Measurements from ENCODE around the gene NUDT3.
"Not testable (repeated sequence)": the region's sequence is repeated elsewhere in the genome, so short reads cannot be mapped to it uniquely, and the experiment has no call there.

NUDT3 gene

DNA sequence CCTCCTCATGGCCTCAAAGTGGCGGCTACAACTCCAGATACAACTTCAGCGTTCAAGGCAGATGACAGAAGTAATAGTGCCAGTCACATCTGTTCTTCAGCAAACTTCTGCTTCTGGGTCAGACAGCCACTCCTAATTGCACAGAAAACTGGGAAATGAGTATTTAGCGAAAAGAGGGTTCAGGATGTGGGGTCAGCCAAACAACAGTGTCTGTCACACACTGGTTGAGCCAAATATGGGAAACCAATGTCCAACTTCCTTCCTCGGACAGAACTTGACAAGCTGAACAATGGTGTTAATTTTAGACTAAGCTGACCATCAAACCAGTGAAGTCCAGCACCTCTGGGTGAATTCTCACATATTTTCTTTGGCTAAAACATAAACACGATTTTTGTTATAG is 22.1 kb downstream of the NUDT3 start:
- DNase-seq (ENCODE audit: low spot score) = no peak

DNA sequence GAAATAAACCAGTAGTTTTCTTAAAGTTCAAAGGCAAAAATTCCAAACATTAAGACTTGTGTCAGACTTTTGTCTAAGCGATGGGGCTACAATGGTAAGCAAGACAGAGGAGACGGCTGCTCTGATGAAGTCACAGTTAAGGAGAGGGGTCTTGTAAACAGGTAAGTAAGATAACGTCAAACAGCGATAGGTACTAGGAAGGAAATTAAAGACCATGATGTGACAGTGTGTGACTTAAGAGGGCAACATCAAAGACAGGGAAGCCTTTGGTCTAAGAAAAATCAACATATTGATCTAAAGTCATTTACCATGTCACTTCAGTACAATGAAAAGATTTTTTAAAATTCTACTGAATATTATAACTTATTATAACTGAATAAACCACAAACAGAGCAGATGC is 23.1 kb downstream of the NUDT3 start:
- no peak for DNase-seq (ENCODE audit: low spot score)

DNA sequence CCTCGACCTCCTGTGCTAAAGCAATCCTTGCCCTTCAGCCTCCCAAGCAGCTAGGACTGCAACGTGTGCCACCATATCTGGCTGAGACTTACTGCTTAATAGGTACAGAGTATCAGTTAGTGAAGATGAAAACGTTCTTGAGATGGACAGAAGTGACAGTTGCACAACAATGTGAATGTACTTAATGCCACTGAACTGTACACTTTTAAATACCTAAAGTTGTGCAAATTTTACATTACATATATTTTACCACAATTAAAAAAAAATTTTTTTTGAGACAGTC is 25.9 kb downstream of the NUDT3 start:
- DNase-seq (ENCODE audit: low spot score) = no peak

DNA sequence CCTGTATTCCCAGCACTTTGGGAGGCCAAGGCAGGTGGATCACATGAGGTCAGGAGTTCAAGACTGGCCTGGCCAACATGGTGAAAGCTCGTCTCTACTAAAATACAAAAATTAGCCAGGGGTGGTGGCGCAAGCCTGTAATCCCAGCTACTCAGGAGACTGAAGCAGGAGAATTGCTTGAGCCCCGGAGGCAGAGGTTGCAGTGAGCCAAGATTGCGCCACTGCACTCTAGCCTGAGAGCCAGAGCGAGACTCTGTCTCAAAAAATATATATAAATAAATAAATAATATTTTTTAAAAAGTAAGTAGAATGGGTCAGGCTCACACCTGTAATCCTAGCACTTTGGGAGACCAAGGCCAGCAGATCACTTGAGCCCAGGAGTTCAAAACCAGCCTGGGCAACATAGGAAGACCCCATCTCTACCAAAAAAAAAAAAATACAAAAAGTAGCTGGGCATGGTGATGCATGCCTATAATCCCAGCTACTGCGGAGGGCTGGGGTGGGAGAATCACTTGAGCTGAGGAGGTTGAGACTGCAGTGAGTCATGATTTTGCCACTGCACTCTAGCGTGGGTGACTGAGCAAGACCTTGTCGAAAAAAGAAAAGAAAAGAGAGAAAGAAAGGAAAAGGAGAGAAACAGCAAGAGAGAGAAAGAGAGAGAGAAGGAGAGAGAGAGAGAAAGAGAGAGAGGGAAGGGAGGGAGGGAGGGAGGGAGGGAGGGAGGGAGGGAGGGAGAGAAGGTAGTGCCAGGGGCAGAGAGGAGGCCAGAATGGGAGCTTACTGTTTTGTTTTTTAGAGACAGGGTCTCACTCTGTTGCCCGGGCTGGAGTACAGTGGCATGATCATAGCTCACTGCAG is 26.5 kb downstream of the NUDT3 start:
- DNase-seq (ENCODE audit: low spot score) = not testable (repeated sequence)

DNA sequence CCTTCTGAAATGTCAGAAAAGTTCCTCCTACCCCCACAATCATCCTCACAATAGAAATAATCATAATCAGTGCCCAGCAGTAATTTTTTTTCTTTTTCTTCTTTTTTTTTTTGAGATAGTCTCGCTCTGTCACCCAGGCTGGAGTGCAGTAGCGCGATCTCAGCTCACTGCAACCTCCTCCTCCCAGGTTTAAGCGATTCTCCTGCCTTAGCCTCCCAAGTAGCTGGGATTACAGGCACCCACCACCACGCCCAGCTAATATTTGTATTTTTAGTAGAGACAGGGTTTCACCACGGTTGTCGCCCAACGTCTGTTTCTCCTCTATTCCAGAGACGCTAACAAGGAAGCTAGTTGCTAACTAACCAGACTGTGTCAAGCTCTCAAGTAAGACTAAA is 28.8 kb downstream of the NUDT3 start:
- not testable (repeated sequence) for DNase-seq (ENCODE audit: low spot score)

DNA sequence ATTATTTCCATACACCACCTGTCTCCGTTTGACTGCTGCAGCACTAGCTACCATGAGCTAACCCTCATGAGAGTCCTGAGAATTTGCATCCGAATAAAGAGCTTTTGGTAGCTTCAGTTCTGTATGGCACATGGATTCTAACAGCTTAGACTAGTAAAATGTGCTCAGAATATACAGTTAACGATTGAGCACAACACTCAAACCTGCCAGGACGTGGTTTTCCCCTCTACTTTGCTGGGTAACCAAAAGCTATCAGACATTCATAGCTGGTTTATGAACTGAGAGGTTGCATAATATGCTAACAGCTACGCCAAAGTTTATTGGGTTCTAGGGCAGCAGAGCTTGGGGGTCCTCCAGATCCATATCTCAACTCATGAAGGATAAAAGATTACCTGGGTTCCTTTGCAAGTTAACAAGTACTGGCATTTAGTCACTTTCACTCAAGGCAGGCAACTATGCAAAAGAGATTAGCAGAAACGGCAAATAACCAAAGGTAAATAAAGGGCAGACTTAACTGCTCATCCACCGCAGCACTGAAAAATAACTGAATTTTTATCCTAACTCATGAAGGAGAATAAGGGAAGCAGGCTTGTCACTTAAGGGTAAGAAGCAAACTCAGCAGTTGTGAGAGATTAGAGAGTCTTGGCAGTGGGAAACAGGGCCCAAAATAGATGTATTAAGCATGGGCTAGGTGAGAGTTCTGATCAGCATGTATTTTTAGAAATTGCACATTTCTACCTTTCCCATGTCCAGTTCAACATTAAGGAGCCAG is 29.4 kb downstream of the NUDT3 start:
- no peak for DNase-seq (ENCODE audit: low spot score)

DNA sequence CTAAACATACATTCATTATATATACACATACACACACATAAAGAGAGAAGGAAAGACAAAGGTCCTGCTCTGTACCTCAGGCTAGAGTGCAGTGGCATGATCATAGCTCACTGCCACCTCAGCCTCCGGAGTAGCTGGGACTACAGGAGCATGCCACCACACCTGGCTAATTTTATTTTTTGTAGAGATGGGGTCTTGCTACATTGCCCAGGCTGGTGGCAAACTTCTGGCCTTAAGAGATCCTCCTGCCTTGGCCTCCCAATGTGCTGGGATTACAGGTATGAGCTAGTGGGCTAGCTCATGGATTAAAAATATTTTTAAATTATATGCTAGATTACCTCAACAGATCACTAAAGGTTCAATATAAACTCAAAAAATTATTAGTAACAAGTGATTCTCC is 30.3 kb downstream of the NUDT3 start:
- no peak for DNase-seq (ENCODE audit: low spot score)

DNA sequence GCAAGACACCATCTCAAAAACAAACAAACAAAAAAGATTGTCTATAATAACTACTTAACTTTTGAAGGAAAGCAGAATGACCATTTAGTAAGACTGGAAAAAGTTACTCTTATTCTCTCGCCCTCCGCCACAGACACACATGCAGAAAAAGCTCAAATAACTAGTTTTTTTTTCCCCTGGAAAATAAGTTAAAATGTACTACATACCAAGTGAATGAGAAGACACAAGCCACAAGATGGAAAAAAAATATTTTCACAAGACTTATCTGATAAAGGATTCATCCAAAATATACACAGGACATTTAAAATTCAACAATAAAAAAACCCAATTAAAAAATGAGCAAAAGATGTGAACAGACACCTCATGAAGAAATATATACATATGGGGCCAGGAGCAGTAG is 31.9 kb downstream of the NUDT3 start:
- no peak for DNase-seq (ENCODE audit: low spot score)

DNA sequence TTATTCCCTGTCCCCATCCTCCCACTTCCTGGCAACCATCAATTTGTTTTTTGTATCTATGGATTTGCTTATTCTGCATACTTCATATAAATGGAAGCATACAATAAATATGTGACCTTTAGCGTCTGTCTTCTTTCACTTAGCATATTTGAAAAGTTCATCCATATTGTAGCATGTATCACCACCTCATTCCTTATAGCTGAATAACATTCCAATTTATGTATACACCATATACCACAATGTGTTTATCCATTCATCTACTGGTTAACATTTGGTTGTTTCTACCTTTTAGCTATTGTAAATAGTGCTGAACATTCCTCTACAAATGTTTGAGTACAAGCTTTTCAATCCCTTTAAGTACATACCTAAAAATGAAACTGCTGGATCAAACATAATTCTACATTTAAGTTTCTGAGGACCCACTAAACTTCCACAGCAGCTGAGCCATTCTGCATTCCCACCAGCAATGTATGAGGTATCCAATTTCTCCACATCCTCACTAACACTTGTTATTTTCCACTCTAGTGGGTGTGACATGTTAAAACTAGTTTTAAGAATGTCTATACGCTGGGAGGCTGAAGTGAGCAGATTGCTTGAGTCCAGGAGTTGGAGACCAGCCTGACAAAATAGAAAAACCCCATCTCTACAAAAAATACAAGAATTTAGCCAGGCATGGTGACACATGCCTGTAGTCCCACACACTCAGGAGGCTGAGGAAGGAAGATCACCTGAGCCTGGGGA is 32.9 kb downstream of the NUDT3 start:
- DNase-seq (ENCODE audit: low spot score) = no peak

DNA sequence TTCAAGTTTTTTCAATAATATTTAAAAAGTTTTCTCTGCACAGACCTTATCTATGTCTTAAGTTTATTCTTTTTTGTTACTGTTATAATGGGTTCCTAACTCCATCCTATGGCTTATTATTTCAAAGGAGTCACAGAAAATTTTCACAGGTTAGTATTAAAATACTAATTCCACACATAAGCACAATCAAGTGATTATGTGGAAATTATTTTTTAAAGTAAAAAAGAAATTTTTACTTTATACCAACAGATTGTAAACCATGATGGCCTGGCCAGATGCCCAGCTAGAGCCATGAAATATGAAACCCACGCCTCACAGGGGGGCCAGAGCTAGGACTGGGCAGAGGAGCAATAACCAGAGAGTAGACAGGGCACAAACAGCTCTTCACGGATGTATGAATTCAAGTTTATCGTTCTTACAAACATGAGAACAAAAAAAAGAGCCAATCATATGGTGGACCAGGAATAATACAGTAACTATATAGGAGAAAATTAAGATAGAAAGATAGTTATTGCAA is 34.0 kb downstream of the NUDT3 start:
- DNase-seq (ENCODE audit: low spot score) = no peak

DNA sequence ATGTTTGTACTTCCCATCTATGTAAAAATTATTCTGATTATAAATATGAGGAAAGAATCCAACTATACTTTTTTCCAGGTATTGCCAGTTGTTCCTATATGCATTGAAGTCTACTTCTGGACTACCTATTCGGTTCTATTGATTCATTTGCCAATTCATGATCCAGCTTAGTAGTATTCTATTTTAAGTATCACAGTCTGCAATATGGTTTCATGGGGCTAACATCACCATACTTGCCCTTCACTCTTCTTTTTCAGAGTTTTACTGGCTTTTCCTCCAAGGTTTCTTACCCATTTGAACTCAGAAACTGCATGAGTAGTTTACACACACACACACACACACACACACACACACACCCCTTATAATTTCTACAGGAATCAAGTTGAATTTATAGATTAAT is 34.5 kb downstream of the NUDT3 start:
- no peak for DNase-seq (ENCODE audit: low spot score)

DNA sequence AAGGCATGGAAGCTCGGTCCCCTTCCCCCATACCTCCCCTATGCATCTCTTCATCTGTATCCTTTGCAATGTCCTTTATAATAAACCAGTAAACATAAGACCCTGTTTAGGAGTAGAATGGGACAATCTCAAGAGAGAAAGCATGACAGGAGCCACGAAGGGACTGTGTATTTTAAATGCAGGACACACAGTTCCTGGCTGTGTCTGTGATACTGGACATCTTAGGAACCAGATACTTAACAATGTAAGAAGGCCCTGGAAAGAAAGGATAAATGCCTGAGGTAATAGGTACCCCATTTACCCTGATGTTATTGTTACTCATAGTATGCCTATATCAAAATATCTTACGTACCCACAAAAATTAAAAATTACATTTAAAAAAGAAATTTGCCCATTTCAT is 36.6 kb downstream of the NUDT3 start:
- no peak for DNase-seq (ENCODE audit: low spot score)

DNA sequence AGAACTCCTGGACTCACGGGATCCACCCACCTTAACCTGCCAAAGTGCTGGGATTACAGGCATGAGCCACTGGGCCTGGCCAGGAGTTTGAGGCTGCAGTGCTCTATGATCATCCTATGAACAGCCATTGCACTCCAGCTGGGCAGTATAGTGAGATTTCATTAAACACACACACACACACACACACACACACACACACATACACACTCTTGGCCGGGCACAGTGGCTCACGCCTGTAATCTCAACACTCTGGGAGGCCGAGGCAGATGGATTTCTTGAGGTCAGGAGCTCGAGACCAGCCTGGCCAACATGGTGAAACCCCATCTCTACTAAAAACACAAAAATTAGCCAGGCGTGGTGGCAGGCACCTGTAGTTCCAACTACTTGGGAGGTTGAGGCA is 38.2 kb downstream of the NUDT3 start:
- DNase-seq (ENCODE audit: low spot score) = not testable (repeated sequence)

DNA sequence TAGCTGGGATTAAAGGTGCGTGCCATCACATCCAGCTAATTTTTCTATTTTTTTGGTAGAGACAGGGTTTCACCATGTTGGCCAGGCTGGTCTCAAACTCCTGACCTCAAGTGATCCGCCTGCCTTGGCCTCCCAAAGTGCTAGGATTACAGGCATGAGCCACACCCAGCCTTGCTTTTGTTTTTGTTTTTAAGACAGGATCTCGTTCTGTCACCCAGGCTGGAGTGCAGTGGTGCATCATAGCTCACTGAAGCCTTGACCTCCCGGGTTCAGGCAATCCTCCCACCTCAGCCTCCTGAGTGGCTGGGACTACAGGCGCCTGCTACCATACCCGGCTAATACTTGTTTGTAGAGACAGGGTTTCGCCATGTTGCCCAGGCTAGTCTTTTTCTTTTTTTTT is 38.9 kb downstream of the NUDT3 start:
- DNase-seq (ENCODE audit: low spot score) = not testable (repeated sequence)

DNA sequence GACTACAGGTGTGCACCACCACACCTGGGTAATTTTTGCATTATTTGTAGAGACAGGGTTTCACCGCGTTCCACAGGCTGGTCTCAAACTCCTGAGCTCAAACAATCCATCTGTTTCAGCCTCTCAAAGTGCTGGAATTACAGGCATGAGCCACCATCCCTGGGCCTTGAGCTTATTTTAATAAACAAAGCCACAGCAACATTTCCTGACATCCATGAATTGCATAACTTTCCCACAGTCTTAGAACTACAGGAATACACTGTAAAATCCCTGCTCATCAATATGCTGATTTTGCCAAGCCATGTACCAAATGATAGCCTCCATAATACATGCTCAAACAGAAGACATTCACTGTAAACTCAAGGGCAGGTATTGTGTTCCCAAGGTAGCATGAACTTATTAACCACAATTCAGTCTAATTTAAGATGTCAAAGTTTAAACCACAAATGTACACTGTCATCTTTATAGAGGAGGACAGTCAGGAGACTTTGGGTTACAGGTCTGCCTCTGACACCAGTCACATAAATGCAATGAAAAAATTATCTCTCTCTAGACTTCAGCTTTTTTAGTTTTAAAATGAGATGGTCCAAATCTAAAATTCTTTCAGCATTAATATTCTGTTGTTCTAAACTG is 40.0 kb downstream of the NUDT3 start:
- no peak for DNase-seq (ENCODE audit: low spot score)

DNA sequence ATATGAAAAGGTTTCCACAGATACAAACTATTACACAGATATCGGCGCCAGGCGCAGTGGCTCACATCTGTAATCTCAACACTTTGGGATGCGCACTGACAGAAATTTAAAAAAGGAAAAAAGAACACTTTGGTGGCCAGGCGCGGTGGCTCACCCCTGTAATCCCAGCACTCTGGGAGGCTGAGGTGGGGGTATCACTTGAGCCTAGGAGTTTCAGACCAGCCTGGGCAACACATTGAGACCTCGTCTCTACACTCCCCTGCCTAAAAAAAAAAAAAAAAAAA is 41.6 kb downstream of the NUDT3 start:
- no peak for DNase-seq (ENCODE audit: low spot score)

DNA sequence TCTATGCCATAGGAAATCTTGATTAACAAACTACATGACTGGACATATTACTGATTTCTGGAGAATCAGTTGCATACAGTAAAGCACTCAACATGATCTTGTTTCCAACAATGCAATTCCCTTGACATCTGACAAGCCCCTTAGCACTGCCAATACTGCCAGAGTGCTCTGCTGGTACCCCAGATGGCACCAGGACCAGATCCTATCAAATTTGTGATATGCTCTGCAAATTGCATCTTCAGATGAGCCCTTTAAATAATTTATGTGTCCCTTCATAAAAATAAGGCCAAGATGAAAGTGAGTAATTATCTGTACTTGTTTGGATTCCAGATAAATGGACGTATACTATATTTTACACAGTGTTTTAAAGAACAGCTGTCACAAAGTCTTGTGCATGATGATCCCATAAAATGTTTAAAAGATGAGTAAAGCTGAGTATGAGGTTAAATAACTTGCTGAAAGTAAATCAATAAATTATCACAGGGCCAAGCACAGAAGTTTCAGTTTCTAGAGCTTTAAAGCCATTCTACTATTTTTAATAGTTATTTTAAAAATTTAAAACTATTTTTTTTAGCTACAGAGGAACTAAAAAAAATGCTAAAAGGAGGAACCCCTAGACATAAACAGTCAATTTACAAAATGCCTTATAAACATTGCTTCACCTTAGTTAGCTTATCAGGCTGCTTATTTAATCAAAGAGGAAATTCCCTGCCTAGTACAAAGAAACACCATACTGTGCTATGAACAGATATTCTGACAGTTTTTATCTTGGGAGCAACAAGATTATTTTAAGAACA is 42.1 kb downstream of the NUDT3 start:
- no peak for DNase-seq (ENCODE audit: low spot score)

DNA sequence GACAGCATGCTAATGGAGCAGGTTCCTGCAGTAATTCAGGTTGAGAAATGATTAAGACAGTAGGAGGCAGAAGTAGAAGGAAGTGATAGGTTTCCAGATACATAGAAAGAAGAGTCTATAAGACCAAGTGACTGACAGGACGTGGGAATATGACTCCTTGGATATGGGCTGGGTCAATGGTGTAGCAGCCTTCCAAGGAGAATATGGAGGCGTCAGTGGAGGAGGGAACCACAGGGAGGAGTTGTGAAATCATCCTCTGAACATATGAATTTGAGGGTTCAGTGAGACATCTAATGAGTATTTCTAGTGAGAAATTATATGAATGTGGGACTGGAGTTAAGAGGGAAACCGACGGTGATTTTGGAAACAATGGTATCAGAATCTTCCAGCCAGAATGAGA is 43.3 kb downstream of the NUDT3 start:
- DNase-seq (ENCODE audit: low spot score) = no peak

DNA sequence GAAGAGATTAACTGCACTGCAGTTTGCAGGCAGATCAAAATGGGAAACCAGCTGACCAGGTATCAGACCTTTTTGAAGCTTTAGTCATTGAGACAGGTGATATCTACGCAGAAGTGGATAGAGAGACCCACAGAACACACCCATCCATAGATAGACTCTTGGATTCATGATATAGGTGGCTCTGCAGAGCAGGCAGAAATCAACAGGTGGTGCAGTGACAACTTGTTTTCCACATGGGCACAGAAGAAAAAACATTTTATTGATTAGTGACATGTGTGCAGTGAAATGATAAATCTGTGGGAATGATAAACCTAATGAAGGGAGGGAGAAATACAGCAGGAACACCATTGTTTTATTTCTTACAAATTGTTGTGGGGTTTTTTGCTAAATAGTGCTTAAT is 45.2 kb downstream of the NUDT3 start:
- DNase-seq (ENCODE audit: low spot score) = no peak

DNA sequence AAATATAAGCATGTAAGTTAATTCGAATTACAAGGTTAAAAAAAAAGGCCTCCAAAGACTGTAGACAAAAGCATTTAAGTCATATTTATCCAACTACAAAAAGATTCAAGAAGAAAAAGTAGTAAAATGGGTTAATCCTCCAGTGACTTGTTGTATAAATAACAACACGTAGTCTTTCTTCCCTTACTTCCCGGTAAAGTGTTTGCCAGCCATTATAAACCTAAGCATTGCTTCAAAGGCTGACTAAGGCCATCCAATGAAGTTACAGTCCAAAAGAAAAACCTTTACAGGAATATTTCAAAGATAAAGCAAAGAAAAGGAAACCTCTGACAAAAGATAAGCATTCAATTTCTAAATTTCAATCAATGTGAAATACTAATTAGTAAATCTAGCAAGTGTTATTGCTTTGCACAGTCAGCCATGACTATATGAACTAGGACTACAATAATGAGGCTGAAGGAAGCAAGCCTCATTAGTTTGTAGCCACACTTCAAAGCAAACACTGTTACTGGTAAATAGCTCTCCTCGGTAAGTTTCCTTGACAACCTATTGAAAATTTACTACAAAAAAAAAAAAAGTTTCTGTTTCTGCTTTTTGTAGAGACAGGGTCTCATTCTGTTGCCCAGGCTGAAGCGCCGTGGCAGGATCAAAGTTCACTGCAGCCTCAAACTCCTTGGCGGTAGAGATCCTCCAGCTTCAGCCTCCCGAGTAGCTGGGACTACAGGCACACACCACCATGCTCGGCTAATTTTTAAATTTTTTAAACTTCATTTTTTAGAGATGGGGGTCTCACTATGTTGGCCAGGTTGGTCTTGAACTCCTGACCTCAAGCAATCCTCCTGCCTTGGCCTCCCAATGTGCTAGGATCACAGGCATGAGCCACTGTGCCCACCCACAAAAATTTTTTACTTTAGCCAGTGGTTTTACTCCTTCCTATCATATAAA is 46.0 kb downstream of the NUDT3 start:
- no peak for DNase-seq (ENCODE audit: low spot score)

DNA sequence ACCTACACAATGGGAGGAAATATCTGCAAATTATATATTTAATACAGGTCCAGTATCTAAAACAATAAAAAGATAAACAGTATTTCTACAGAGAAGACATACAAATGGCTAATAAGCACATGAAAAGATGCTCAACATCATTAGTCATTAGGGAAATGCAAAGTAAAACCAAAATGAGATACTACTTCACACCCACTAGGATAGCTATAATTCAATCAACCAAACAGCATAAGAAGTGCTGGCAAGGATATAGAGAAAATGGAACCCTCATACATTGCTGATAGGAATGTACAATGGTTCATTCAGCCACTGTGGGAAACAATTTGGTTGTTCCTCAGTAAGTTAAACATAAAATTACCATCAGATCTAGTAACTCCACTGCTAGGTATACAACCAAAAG is 48.7 kb downstream of the NUDT3 start:
- no peak for DNase-seq (ENCODE audit: low spot score)

Measured in HuH-7.5 (cell line).